Measurements from ENCODE around the gene TEX44. TPM values are rescaled to one million over a fixed set of nuclear protein-coding genes. Genes with fewer than 3 reads are reported as not detected.

The TEX44 gene
- total RNA-seq, 1 donor from 2014 or later: not detected

DNA sequence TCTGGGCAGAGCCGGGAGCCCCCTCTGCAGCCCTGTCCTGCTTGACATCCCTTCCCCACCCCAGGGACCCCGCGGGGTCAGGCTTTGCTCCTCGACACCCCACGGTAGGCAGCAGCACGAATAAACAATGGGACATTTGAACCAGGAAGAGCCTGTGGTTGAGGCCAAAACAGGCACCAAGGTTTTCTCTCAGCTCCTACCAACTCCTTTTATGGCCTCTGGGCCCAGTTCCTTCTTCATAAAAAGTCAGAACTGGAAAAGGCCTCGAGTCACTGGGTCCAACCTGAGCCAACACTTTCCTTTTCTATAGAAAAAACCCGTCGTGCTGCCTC is 20.6 kb downstream of the TEX44 start:
- Histone ChIP-seq H3K79me2 (ENCODE audit: low read depth) (no peaks in the 10 kb centered on the region), H3K9me3 (ENCODE audit: low read depth) (no peaks in the 10 kb centered on the region), H4K20me1 (ENCODE audit: low read depth) (no peaks in the 10 kb centered on the region), H3K9ac (no peak overlapping the region), H3K36me3 (no peaks in the 10 kb centered on the region), H3K4me2 (peak overlapping the region; percentile 80), H3K4me3 (peak overlapping the region; percentile 45), H3K27me3 (no peaks in the 10 kb centered on the region), H3F3A (ENCODE audit: low read depth) (peaks cover 44% of the 10 kb centered on the region), H2AFZ (replicated peaks) (no peak overlapping the region), H3K4me1 (peaks cover 21% of the 10 kb centered on the region), H3K27ac (peak overlapping the region; percentile 96)
- Mint-ChIP-seq H3K27ac (peak overlapping the region; percentile 95), H3K9me3 (no peaks in the 10 kb centered on the region), H3K4me3 (peak overlapping the region; percentile 69), H3K36me3 (no peaks in the 10 kb centered on the region), H3K27me3 (ENCODE audit: insufficient read depth, low read depth) (peaks cover 14% of the 10 kb centered on the region), H3K4me1 (peaks cover 64% of the 10 kb centered on the region)
- TF ChIP-seq EZH2 (IDR thresholded peaks at IDR 0.05) (no peak), EZH2phosphoT487 (IDR thresholded peaks at IDR 0.05) (no peak)
- TF ChIP-seq, protein P1, sequence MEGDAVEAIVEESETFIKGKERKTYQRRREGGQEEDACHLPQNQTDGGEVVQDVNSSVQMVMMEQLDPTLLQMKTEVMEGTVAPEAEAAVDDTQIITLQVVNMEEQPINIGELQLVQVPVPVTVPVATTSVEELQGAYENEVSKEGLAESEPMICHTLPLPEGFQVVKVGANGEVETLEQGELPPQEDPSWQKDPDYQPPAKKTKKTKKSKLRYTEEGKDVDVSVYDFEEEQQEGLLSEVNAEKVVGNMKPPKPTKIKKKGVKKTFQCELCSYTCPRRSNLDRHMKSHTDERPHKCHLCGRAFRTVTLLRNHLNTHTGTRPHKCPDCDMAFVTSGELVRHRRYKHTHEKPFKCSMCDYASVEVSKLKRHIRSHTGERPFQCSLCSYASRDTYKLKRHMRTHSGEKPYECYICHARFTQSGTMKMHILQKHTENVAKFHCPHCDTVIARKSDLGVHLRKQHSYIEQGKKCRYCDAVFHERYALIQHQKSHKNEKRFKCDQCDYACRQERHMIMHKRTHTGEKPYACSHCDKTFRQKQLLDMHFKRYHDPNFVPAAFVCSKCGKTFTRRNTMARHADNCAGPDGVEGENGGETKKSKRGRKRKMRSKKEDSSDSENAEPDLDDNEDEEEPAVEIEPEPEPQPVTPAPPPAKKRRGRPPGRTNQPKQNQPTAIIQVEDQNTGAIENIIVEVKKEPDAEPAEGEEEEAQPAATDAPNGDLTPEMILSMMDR (IDR thresholded peaks at IDR 0.05): no peak
- no peak for DNase-seq (ENCODE audit: low spot score)

DNA sequence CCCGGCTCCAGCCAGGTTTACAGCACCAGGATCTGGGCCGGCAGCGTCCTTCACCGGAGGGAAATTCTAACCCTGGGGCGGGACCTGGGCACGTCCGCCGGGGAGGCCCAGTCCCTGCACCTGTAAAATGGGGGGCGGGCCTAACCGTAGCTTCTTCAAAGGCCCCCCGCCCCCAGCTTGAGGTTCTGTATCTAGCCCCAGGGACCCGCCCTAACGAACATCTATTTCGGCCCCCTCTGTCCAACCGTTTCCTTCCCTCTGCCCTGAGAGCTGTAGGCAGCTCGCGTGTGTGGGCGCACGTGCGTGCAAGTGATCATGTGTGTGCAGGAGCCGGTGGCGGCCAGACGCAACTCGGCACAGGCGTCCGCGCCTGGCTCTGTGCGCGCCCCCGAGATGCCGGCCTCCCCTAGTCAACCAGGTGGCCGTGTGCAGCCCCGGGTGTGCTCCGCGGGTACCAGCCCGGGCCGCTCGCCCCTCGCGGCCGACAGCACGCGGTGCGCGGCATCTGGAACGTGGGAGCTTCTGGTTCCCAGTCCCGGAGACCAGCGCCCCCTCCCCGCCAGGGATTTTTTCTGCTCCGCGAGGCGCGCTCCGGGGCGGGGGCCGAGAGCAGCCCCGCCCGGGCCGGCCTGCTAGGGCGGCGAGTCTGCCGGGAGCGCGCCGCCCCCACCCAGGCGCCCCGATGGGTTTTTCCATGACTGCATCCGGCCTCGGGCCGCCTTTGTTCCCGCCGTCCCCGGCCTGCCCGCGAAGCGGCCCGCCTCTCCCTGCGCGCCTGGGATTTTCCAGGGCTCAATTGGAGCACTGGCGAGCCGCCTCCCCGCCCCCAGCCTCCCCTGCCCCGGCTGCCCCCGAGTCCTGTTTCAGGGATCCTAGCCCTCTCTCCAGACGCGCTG is 21.2 kb downstream of the TEX44 start:
- Mint-ChIP-seq H3K4me3 (peak overlapping the region; percentile 79), H3K4me1 (peaks cover 59% of the 10 kb centered on the region), H3K36me3 (no peaks in the 10 kb centered on the region), H3K27ac (peak overlapping the region; percentile 96), H3K27me3 (ENCODE audit: insufficient read depth, low read depth) (peaks cover 14% of the 10 kb centered on the region), H3K9me3 (no peaks in the 10 kb centered on the region)
- peaks cover 44% of the 10 kb centered on the region for H3F3A ChIP-seq (ENCODE audit: low read depth)
- peak overlapping the region; percentile 28 for H3K9ac ChIP-seq
- peak; percentile 96 for DNase-seq (ENCODE audit: low spot score)
- H3K4me3 ChIP-seq: peak overlapping the region; percentile 45
- no peaks in the 10 kb centered on the region for H3K79me2 ChIP-seq (ENCODE audit: low read depth)
- H4K20me1 ChIP-seq (ENCODE audit: low read depth): no peaks in the 10 kb centered on the region
- peak overlapping the region; percentile 47 for H2AFZ ChIP-seq (replicated peaks)
- H3K4me2 ChIP-seq: peak overlapping the region; percentile 80
- H3K27ac ChIP-seq: peak overlapping the region; percentile 96
- TF ChIP-seq, protein P1 (IDR thresholded peaks at IDR 0.05): peak; percentile 49
- TF ChIP-seq EZH2phosphoT487 (IDR thresholded peaks at IDR 0.05) (no peak), EZH2 (IDR thresholded peaks at IDR 0.05) (peak; percentile 43)
- no peaks in the 10 kb centered on the region for H3K27me3 ChIP-seq
- H3K9me3 ChIP-seq (ENCODE audit: low read depth): no peaks in the 10 kb centered on the region
- H3K4me1 ChIP-seq: peaks cover 21% of the 10 kb centered on the region
- no peaks in the 10 kb centered on the region for H3K36me3 ChIP-seq

DNA sequence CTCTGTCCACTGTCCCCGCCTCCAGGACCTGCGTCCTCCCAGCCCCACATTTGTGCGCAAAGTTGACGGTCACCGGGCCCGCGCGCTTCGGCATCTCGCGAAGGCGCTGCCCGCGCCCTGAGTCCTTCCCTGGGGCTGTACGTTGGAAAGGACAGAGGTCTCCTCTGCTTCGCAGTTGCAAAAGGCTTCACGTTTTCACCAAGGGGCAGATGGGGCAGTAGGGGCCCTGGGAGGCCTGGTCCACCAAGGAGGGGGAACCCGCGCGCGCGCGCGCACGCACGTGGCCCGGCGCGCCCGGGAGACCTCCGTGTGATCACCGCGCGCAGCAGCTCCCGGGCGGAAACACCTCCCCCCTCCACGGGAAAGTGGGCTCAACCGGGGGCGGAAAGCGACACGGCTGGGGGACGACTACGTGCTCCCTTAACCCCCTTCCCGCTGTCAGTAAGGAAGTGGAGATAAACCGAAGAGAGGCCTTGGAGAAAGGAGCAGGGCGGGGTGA is 21.9 kb downstream of the TEX44 start:
- H3K4me3 ChIP-seq: peak overlapping the region; percentile 45
- H3K9me3 ChIP-seq (ENCODE audit: low read depth): no peaks in the 10 kb centered on the region
- no peaks in the 10 kb centered on the region for H3K79me2 ChIP-seq (ENCODE audit: low read depth)
- peak overlapping the region; percentile 47 for H2AFZ ChIP-seq (replicated peaks)
- peak overlapping the region; percentile 80 for H3K4me2 ChIP-seq
- peaks cover 21% of the 10 kb centered on the region for H3K4me1 ChIP-seq
- H3K4me1 Mint-ChIP-seq: peaks cover 59% of the 10 kb centered on the region
- H3K9ac ChIP-seq: peak overlapping the region; percentile 28
- H3F3A ChIP-seq (ENCODE audit: low read depth): peaks cover 44% of the 10 kb centered on the region
- peaks cover 14% of the 10 kb centered on the region for H3K27me3 Mint-ChIP-seq (ENCODE audit: insufficient read depth, low read depth)
- H3K4me3 Mint-ChIP-seq: peak overlapping the region; percentile 79
- no peaks in the 10 kb centered on the region for H3K27me3 ChIP-seq
- no peaks in the 10 kb centered on the region for H4K20me1 ChIP-seq (ENCODE audit: low read depth)
- no peak for DNase-seq (ENCODE audit: low spot score)
- peak overlapping the region; percentile 96 for H3K27ac Mint-ChIP-seq
- H3K27ac ChIP-seq: peak overlapping the region; percentile 96
- TF ChIP-seq EZH2 (IDR thresholded peaks at IDR 0.05) (no peak), EZH2phosphoT487 (IDR thresholded peaks at IDR 0.05) (no peak)
- TF ChIP-seq, protein P1 (IDR thresholded peaks at IDR 0.05): no peak
- H3K36me3 Mint-ChIP-seq: no peaks in the 10 kb centered on the region
- no peaks in the 10 kb centered on the region for H3K36me3 ChIP-seq
- H3K9me3 Mint-ChIP-seq: no peaks in the 10 kb centered on the region
